Mesothelial cell of epicardium (in vitro differentiated cells): ENCODE results near the gene NTM. TPM values are rescaled to one million over a fixed set of nuclear protein-coding genes. Genes with fewer than 3 reads are reported as not detected.

Source experiments
- DNase-seq, 2 experiments: peaks; one replicate each; pipeline ENCODE4 v3.0.0; 2021; ENCODE audit warnings: low spot score in 2 of 2; ENCODE audit not compliant: unreplicated experiment in 2 of 2
- H3K27ac Mint-ChIP-seq: 2 replicates; pipeline ENCODE4 v1.8.0; 2021; ENCODE audit warnings: mixed read lengths
- H3K27me3 Mint-ChIP-seq: 2 replicates; pipeline ENCODE4 v1.8.0; 2021; ENCODE audit warnings: low read depth, mixed read lengths
- H3K36me3 Mint-ChIP-seq: 2 replicates; pipeline ENCODE4 v1.8.0; 2021; ENCODE audit warnings: mixed read lengths
- H3K4me1 Mint-ChIP-seq: 2 replicates; pipeline ENCODE4 v1.8.0; 2021; ENCODE audit warnings: mixed read lengths
- H3K4me3 Mint-ChIP-seq: 2 replicates; pipeline ENCODE4 v1.8.0; 2021; ENCODE audit warnings: mild to moderate bottlenecking, moderate library complexity, mixed read lengths
- H3K9me3 Mint-ChIP-seq: 2 replicates; pipeline ENCODE4 v1.8.0; 2021; ENCODE audit warnings: mixed read lengths
- total RNA-seq: library from RNA; stranded (reverse); gene quantifications from 3 replicates; pipeline ENCODE4 v1.2.1, GENCODE V29; 2021
- TF ChIP-seq, protein P1 (sequence below): fragments of 200-600 bp; sonication (generic); IDR thresholded peaks from one replicate; pipeline ENCODE4 v1.5.0; 2021; ENCODE audit warnings: antibody characterized with exemption; ENCODE audit not compliant: unreplicated experiment

Gene NTM
- total RNA-seq, 1 donor from 2014 or later = 3.9 TPM

DNA sequence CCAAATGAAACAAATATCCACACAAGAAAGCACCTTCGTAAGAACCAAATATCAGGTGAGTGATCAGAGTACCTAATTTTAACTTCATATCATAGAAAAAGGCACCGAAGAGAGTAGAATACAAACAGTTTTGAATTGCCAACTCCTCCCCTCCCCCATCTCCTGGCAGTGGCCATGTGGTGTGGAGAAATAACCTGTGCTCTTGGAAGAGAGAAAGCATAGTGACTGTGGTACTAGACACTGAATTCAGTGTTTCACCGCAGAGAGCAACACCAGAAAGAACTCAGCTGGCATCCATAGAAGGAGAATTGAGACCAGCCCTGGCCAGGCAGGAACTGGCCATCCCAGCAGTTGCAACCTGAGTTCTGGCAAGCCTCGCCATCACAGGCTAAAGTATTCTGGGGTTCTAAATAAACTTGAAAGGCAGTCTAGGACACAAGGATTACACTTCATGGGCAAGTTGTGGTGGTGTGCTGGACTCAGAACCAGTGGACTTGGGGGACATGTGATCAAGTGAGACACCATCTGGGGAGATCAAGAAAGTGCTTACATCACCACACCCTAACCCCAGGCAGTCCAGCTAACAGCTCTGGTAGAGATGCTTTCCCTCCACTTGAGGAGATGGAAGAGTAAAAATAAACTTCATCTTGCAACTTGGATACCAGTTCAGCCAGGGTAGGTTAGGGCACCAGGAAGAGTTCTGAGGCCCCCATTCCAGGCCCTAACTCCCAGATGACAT lies 1003.2 kb downstream of the NTM start:
- Mint-ChIP-seq H3K4me1 (no peaks in the 10 kb centered on the region), H3K36me3 (no peaks in the 10 kb centered on the region), H3K27ac (no peak overlapping the region), H3K9me3 (peaks cover 11% of the 10 kb centered on the region), H3K27me3 (peaks cover 23% of the 10 kb centered on the region), H3K4me3 (no peak overlapping the region)
- TF ChIP-seq, protein P1, sequence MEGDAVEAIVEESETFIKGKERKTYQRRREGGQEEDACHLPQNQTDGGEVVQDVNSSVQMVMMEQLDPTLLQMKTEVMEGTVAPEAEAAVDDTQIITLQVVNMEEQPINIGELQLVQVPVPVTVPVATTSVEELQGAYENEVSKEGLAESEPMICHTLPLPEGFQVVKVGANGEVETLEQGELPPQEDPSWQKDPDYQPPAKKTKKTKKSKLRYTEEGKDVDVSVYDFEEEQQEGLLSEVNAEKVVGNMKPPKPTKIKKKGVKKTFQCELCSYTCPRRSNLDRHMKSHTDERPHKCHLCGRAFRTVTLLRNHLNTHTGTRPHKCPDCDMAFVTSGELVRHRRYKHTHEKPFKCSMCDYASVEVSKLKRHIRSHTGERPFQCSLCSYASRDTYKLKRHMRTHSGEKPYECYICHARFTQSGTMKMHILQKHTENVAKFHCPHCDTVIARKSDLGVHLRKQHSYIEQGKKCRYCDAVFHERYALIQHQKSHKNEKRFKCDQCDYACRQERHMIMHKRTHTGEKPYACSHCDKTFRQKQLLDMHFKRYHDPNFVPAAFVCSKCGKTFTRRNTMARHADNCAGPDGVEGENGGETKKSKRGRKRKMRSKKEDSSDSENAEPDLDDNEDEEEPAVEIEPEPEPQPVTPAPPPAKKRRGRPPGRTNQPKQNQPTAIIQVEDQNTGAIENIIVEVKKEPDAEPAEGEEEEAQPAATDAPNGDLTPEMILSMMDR = no peak
- DNase-seq = no peak

- TF ChIP-seq, protein P1 = no peak
- Mint-ChIP-seq H3K4me3 (no peak overlapping the region), H3K9me3 (peaks cover 40% of the 10 kb centered on the region), H3K4me1 (no peaks in the 10 kb centered on the region), H3K27ac (no peak overlapping the region), H3K27me3 (peaks cover 12% of the 10 kb centered on the region), H3K36me3 (peaks cover 2% of the 10 kb centered on the region)
- DNase-seq = no peak
These were observed 1009.1 kb downstream of the NTM start for GRCh38 chr11:132379540-132379939.
